ENCODE data around the gene PGM2.

DNA sequence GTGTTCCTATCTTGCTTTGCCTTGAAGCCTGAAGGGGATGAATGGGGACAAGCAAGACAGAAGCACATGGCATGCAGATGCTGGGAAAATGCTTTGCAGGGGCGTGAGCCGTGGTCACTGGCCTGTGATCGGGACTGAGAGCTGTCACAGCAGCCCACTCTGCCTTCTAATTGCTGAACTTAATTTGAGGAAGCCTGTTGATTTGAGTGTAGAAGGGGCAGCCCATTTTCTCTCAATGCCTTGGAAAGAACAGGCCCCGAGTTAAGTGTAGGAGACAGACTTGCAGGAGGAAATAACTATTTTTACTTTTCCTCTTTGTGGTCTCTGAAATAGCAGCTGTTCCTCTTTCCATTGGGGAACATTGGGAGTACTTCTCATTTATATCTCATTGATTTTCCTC, 38.3 kb downstream of the PGM2 start:
- TF ChIP-seq, protein P1, sequence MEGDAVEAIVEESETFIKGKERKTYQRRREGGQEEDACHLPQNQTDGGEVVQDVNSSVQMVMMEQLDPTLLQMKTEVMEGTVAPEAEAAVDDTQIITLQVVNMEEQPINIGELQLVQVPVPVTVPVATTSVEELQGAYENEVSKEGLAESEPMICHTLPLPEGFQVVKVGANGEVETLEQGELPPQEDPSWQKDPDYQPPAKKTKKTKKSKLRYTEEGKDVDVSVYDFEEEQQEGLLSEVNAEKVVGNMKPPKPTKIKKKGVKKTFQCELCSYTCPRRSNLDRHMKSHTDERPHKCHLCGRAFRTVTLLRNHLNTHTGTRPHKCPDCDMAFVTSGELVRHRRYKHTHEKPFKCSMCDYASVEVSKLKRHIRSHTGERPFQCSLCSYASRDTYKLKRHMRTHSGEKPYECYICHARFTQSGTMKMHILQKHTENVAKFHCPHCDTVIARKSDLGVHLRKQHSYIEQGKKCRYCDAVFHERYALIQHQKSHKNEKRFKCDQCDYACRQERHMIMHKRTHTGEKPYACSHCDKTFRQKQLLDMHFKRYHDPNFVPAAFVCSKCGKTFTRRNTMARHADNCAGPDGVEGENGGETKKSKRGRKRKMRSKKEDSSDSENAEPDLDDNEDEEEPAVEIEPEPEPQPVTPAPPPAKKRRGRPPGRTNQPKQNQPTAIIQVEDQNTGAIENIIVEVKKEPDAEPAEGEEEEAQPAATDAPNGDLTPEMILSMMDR (IDR thresholded peaks at IDR 0.05; ENCODE audit: borderline replicate concordance, extremely low read depth, low read length, poor library complexity, severe bottlenecking) = no peak
- TF ChIP-seq EZH2 (IDR thresholded peaks at IDR 0.05; ENCODE audit: borderline replicate concordance, low read depth, low read length, severe bottlenecking) = no peak
